H9 (cell line): ENCODE data around the gene TUB. TPM values are rescaled to one million over a fixed set of nuclear protein-coding genes. Genes with fewer than 3 reads are reported as not detected.

Experiments used
- DNase-seq: peaks from one replicate; pipeline ENCODE4 v3.0.0-alpha.2; 2017
- H2AFZ ChIP-seq: one replicate; pipeline ENCODE4 v1.6.1; 2013; ENCODE audit warnings: mild to moderate bottlenecking, low read length, control low read depth, moderate library complexity
- H2AK5ac ChIP-seq: 2 replicates; pipeline ENCODE4 v1.6.1; 2013; ENCODE audit warnings: low read length, control low read depth, mixed read lengths; ENCODE audit not compliant: insufficient read length
- H2BK120ac ChIP-seq: one replicate; pipeline ENCODE4 v1.6.1; 2013; ENCODE audit warnings: low read depth, mild to moderate bottlenecking, low read length, control low read depth, inconsistent platforms; ENCODE audit not compliant: poor library complexity, severe bottlenecking
- H2BK12ac ChIP-seq: 2 replicates; pipeline ENCODE4 v1.6.1; 2013; ENCODE audit warnings: low read length, control low read depth, mixed read lengths, low read depth; ENCODE audit not compliant: insufficient read length
- H2BK15ac ChIP-seq: 2 replicates; pipeline ENCODE4 v1.6.1; 2013; ENCODE audit warnings: low read depth, low read length, control low read depth
- H2BK20ac ChIP-seq: one replicate; pipeline ENCODE4 v1.6.1; 2013; ENCODE audit warnings: low read depth, mild to moderate bottlenecking, low read length, control low read depth, inconsistent platforms; ENCODE audit not compliant: poor library complexity, severe bottlenecking
- H2BK5ac ChIP-seq: 2 replicates; pipeline ENCODE4 v1.6.1; 2013; ENCODE audit warnings: low read length, control low read depth, mixed read lengths; ENCODE audit not compliant: insufficient read length
- H3K14ac ChIP-seq: 2 replicates; pipeline ENCODE4 v1.6.1; 2013; ENCODE audit warnings: low read length, control low read depth; ENCODE audit not compliant: insufficient read depth
- H3K18ac ChIP-seq: 2 replicates; pipeline ENCODE4 v1.6.1; 2013; ENCODE audit warnings: low read depth, mild to moderate bottlenecking, mixed read lengths, low read length, control low read depth; ENCODE audit not compliant: insufficient read length
- H3K23ac ChIP-seq: 2 replicates; pipeline ENCODE4 v1.6.1; 2013; ENCODE audit warnings: low read length, control low read depth, mixed read lengths, low read depth; ENCODE audit not compliant: insufficient read length
- H3K23me2 ChIP-seq: 2 replicates; pipeline ENCODE4 v1.6.1; 2013; ENCODE audit warnings: low read depth, mild to moderate bottlenecking, mixed read lengths, low read length, control low read depth; ENCODE audit not compliant: insufficient read length, poor library complexity, severe bottlenecking
- H3K27ac ChIP-seq: 2 replicates; pipeline ENCODE4 v1.5.1; 2013; ENCODE audit warnings: low read length, control low read depth, mixed read lengths, low read depth; ENCODE audit not compliant: insufficient read length
- H3K27me3 ChIP-seq: 2 replicates; pipeline ENCODE4 v1.6.1; 2013; ENCODE audit warnings: low read length, control low read depth, inconsistent platforms; ENCODE audit not compliant: insufficient read depth
- H3K4ac ChIP-seq: 2 replicates; pipeline ENCODE4 v1.6.1; 2013; ENCODE audit warnings: low read depth, mild to moderate bottlenecking, control low read depth, inconsistent platforms, low read length, moderate library complexity
- H3K4me1 ChIP-seq: 2 replicates; pipeline ENCODE4 v1.6.1; 2013; ENCODE audit warnings: low read length, control low read depth, inconsistent platforms; ENCODE audit not compliant: insufficient read depth
- H3K4me2 ChIP-seq: 2 replicates; pipeline ENCODE4 v1.6.1; 2013; ENCODE audit warnings: low read length, control low read depth, mixed read lengths; ENCODE audit not compliant: insufficient read length, insufficient read depth
- H3K56ac ChIP-seq: 2 replicates; pipeline ENCODE4 v1.6.1; 2013; ENCODE audit warnings: low read depth, mild to moderate bottlenecking, mixed read lengths, low read length, control low read depth; ENCODE audit not compliant: insufficient read length
- H3K79me1 ChIP-seq: 2 replicates; pipeline ENCODE4 v1.6.1; 2013; ENCODE audit warnings: low read depth, mild to moderate bottlenecking, moderate library complexity, low read length, control low read depth, inconsistent platforms; ENCODE audit not compliant: insufficient read depth, poor library complexity, severe bottlenecking
- H3K79me2 ChIP-seq: 2 replicates; pipeline ENCODE4 v1.6.1; 2013; ENCODE audit warnings: low read length, control low read depth, inconsistent platforms; ENCODE audit not compliant: insufficient read depth
- H3K9ac ChIP-seq: 2 replicates; pipeline ENCODE4 v1.6.1; 2013; ENCODE audit warnings: low read length, control low read depth, mixed read lengths; ENCODE audit not compliant: insufficient read length; ENCODE audit errors: extremely low read depth
- H3K9me3 ChIP-seq: one replicate; pipeline ENCODE4 v1.6.1; 2013; ENCODE audit warnings: low read depth, low read length, inconsistent platforms; ENCODE audit not compliant: control insufficient read depth
- H3T11ph ChIP-seq: one replicate; pipeline ENCODE4 v1.6.1; 2013; ENCODE audit warnings: mild to moderate bottlenecking, low read length, control low read depth, inconsistent platforms
- H4K20me1 ChIP-seq: one replicate; pipeline ENCODE4 v1.6.1; 2013; ENCODE audit not compliant: control insufficient read depth, insufficient read length, insufficient read depth
- H4K5ac ChIP-seq: 2 replicates; pipeline ENCODE4 v1.6.1; 2013; ENCODE audit warnings: low read depth, mild to moderate bottlenecking, mixed read lengths, low read length, control low read depth; ENCODE audit not compliant: insufficient read length
- H4K8ac ChIP-seq: replicated peaks from 2 replicates; pipeline ENCODE4 v1.6.1; 2013; ENCODE audit warnings: low read length, control low read depth, mixed read lengths, low read depth; ENCODE audit not compliant: insufficient read length
- H4K91ac ChIP-seq: 2 replicates; pipeline ENCODE4 v1.6.1; 2013; ENCODE audit warnings: low read depth, mild to moderate bottlenecking, moderate library complexity, mixed read lengths, low read length, control low read depth; ENCODE audit not compliant: insufficient read length
- H3K27ac Mint-ChIP-seq, 3 experiments: 2 replicates in 2 of 3; 3 replicates in 1 of 3; pipeline ENCODE4 v1.8.0; 2020 to 2021; ENCODE audit warnings: mixed read lengths in 3 of 3, mild to moderate bottlenecking in 1 of 3, moderate library complexity in 1 of 3
- H3K27me3 Mint-ChIP-seq: 2 replicates; pipeline ENCODE4 v1.8.0; 2021; ENCODE audit warnings: low read depth, mild to moderate bottlenecking, moderate library complexity, mixed read lengths
- H3K36me3 Mint-ChIP-seq, 3 experiments: 2 replicates in 2 of 3; 3 replicates in 1 of 3; pipeline ENCODE4 v1.8.0; 2020 to 2021; ENCODE audit warnings: low read depth in 3 of 3, mixed read lengths in 3 of 3; ENCODE audit not compliant: insufficient read depth in 1 of 3
- H3K4me1 Mint-ChIP-seq, 2 experiments: 2 replicates each; pipeline ENCODE4 v1.8.0; 2020; ENCODE audit warnings: mixed read lengths in 2 of 2
- H3K4me3 Mint-ChIP-seq, 2 experiments: 2 replicates in 1 of 2; 3 replicates in 1 of 2; pipeline ENCODE4 v1.8.0; 2020 to 2021; ENCODE audit warnings: mild to moderate bottlenecking in 2 of 2, mixed read lengths in 2 of 2, moderate library complexity in 1 of 2
- H3K9me3 Mint-ChIP-seq, 2 experiments: 2 replicates in 1 of 2; 3 replicates in 1 of 2; pipeline ENCODE4 v1.8.0; 2020; ENCODE audit warnings: mild to moderate bottlenecking in 2 of 2, mixed read lengths in 2 of 2, moderate library complexity in 1 of 2
- WGBS: extraction: QIAGEN DNeasy Blood & Tissue Kit; methylation state at CpG from one replicate; pipeline ENCODE4 v1.1.7; 2013; ENCODE audit warnings: missing lambda C conversion rate, low lambda C conversion rate, mixed read lengths; ENCODE audit not compliant: insufficient read length; ENCODE audit errors: extremely low coverage; 5-methylcytosine and 5-hydroxymethylcytosine counted together
- total RNA-seq: library from RNA; stranded (reverse); gene quantifications from 2 replicates; pipeline ENCODE4 v1.2.1, GENCODE V29; 2021
- TF ChIP-seq, protein P1 (sequence below): fragments of 200-600 bp; sonication (generic); conservative IDR thresholded peaks from 3 replicates; pipeline ENCODE4 v1.8.0; 2021; ENCODE audit warnings: antibody characterized with exemption, mild to moderate bottlenecking

Gene TUB
- total RNA-seq, 1 experiment from 2014 or later = 14.8 TPM

GRCh38 chr11:8040921-8041285 lies 40.1 kb upstream of the TUB start:
- H3K23me2 ChIP-seq = no peaks in the 10 kb centered on the region
- no peak overlapping the region for H3K27ac ChIP-seq
- no peak overlapping the region for H2BK20ac ChIP-seq
- H3K36me3 Mint-ChIP-seq = no peaks in the 10 kb centered on the region
- no peak overlapping the region for H3K27ac Mint-ChIP-seq
- H2AFZ ChIP-seq = no peak overlapping the region
- peaks cover 41% of the 10 kb centered on the region for H3K27me3 Mint-ChIP-seq
- H3T11ph ChIP-seq = no peak overlapping the region
- H2BK15ac ChIP-seq = no peak overlapping the region
- no peaks in the 10 kb centered on the region for H3K79me2 ChIP-seq
- no peaks in the 10 kb centered on the region for H3K9me3 ChIP-seq
- H3K4me1 Mint-ChIP-seq = no peaks in the 10 kb centered on the region; a peak in 2 of 4 replicates
- no peak overlapping the region for H2BK120ac ChIP-seq
- H2BK5ac ChIP-seq = no peak overlapping the region
- no peak overlapping the region for H3K14ac ChIP-seq
- no peaks in the 10 kb centered on the region for H3K4me1 ChIP-seq
- H3K4me2 ChIP-seq = no peak overlapping the region
- H3K79me1 ChIP-seq = no peaks in the 10 kb centered on the region
- no peak overlapping the region for H3K9ac ChIP-seq
- no peak overlapping the region for H3K18ac ChIP-seq
- TF ChIP-seq, protein P1, sequence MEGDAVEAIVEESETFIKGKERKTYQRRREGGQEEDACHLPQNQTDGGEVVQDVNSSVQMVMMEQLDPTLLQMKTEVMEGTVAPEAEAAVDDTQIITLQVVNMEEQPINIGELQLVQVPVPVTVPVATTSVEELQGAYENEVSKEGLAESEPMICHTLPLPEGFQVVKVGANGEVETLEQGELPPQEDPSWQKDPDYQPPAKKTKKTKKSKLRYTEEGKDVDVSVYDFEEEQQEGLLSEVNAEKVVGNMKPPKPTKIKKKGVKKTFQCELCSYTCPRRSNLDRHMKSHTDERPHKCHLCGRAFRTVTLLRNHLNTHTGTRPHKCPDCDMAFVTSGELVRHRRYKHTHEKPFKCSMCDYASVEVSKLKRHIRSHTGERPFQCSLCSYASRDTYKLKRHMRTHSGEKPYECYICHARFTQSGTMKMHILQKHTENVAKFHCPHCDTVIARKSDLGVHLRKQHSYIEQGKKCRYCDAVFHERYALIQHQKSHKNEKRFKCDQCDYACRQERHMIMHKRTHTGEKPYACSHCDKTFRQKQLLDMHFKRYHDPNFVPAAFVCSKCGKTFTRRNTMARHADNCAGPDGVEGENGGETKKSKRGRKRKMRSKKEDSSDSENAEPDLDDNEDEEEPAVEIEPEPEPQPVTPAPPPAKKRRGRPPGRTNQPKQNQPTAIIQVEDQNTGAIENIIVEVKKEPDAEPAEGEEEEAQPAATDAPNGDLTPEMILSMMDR = no peak
- H4K8ac ChIP-seq = no peak overlapping the region
- no CpG with 5 or more reads among the region's 2 CpGs for WGBS
- H2BK12ac ChIP-seq = no peak overlapping the region
- no peak overlapping the region for H4K91ac ChIP-seq
- no peak overlapping the region for H4K5ac ChIP-seq
- H2AK5ac ChIP-seq = no peak overlapping the region
- no peak overlapping the region for H3K23ac ChIP-seq
- no peaks in the 10 kb centered on the region; a peak in 1 of 5 replicates for H3K9me3 Mint-ChIP-seq
- peak; percentile 10 for DNase-seq
- no peak overlapping the region for H3K4me3 Mint-ChIP-seq
- H3K56ac ChIP-seq = no peak overlapping the region
- H4K20me1 ChIP-seq = no peaks in the 10 kb centered on the region
- no peaks in the 10 kb centered on the region for H3K27me3 ChIP-seq
- H3K4ac ChIP-seq = no peak overlapping the region
